ENCODE measurements around the gene INTS4.

INTS4 gene

GRCh38 chr11:78010304-78010703 is 15.8 kb upstream of the INTS4 start:
- H3K4me2 ChIP-seq (ENCODE audit: low read length): no peak overlapping the region

DNA sequence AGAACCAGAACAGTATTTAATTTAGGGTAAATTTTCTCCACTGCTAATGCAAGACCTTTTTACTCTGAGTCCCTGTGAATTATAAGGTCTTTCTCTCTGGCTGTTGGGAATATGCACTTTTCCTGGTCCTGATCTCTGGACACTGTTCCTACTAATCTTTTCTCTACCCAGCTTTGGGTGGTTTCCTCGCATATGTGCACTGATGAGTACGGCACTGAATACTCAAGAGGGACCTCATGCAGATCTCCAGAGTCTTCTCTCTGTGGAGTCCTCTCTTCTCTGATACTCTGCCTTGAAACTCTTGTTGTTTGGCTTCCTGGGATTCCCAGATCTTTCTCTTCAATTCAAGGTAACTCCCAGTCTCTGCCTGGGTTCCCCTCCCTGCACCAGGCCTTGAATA is 14.6 kb upstream of the INTS4 start:
- no peak overlapping the region for H3K4me2 ChIP-seq (ENCODE audit: low read length)
- H3K9ac ChIP-seq: no peak overlapping the region
- H3K4me3 ChIP-seq (ENCODE audit: low read depth, low read length): no peak overlapping the region
- no peak overlapping the region for H3K27ac ChIP-seq
- H3K9me3 ChIP-seq (ENCODE audit: control insufficient read depth, low read length): no peaks in the 10 kb centered on the region
- no peaks in the 10 kb centered on the region for H3K27me3 ChIP-seq (ENCODE audit: control insufficient read depth, insufficient read depth, low read length)
- H3K79me2 ChIP-seq: no peaks in the 10 kb centered on the region
- TF ChIP-seq, protein P1, sequence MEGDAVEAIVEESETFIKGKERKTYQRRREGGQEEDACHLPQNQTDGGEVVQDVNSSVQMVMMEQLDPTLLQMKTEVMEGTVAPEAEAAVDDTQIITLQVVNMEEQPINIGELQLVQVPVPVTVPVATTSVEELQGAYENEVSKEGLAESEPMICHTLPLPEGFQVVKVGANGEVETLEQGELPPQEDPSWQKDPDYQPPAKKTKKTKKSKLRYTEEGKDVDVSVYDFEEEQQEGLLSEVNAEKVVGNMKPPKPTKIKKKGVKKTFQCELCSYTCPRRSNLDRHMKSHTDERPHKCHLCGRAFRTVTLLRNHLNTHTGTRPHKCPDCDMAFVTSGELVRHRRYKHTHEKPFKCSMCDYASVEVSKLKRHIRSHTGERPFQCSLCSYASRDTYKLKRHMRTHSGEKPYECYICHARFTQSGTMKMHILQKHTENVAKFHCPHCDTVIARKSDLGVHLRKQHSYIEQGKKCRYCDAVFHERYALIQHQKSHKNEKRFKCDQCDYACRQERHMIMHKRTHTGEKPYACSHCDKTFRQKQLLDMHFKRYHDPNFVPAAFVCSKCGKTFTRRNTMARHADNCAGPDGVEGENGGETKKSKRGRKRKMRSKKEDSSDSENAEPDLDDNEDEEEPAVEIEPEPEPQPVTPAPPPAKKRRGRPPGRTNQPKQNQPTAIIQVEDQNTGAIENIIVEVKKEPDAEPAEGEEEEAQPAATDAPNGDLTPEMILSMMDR (IDR thresholded peaks at IDR 0.05): no peak
- H3K36me3 ChIP-seq (ENCODE audit: control insufficient read depth, insufficient read depth, low read length): no peaks in the 10 kb centered on the region
- no peak overlapping the region for H2AFZ ChIP-seq
- H3K4me1 ChIP-seq: no peaks in the 10 kb centered on the region

More at GRCh38 chr11:78010304-78010703, 15.8 kb upstream of the INTS4 start:
- Histone ChIP-seq H3K36me3 (ENCODE audit: control insufficient read depth, insufficient read depth, low read length) (no peaks in the 10 kb centered on the region), H3K27me3 (ENCODE audit: control insufficient read depth, insufficient read depth, low read length) (no peaks in the 10 kb centered on the region), H3K9me3 (ENCODE audit: control insufficient read depth, low read length) (no peaks in the 10 kb centered on the region), H3K27ac (no peak overlapping the region), H2AFZ (no peak overlapping the region), H3K4me3 (ENCODE audit: low read depth, low read length) (no peak overlapping the region), H3K9ac (no peak overlapping the region), H3K4me1 (no peaks in the 10 kb centered on the region), H3K79me2 (no peaks in the 10 kb centered on the region)
- TF ChIP-seq, protein P1 (IDR thresholded peaks at IDR 0.05): no peak

DNA sequence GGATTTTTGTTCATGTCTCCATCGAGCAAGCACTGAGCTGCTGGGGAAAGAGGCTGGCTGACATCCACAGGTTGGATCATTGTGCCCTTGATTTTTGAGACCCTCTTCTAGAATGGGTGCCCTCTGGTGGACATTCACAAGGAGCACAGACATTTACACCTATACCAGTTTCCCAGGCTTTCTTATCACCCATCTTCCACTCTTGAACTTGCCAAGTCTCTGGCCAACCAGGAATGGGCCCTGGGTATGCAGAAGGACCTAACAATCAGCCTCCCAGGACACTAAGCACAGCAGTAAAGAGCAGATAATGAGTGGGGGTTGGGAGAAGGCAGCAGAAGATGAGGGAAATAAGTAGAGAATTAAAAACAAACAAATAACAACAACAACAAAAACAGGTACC is 5.7 kb upstream of the INTS4 start:
- Histone ChIP-seq H3K4me2 (ENCODE audit: low read length) (no peak overlapping the region), H3K4me3 (ENCODE audit: low read depth, low read length) (no peak overlapping the region), H3K9me3 (ENCODE audit: control insufficient read depth, low read length) (no peaks in the 10 kb centered on the region), H3K9ac (no peak overlapping the region), H3K4me1 (peaks cover 1% of the 10 kb centered on the region), H2AFZ (no peak overlapping the region), H3K27ac (no peak overlapping the region), H3K27me3 (ENCODE audit: control insufficient read depth, insufficient read depth, low read length) (no peaks in the 10 kb centered on the region), H3K36me3 (ENCODE audit: control insufficient read depth, insufficient read depth, low read length) (no peaks in the 10 kb centered on the region), H3K79me2 (no peaks in the 10 kb centered on the region)
- TF ChIP-seq, protein P1 (IDR thresholded peaks at IDR 0.05): peak; percentile 51

- Histone ChIP-seq H3K9ac (no peak overlapping the region), H3K9me3 (ENCODE audit: control insufficient read depth, low read length) (no peaks in the 10 kb centered on the region), H3K4me2 (ENCODE audit: low read length) (no peak overlapping the region), H3K4me1 (peaks cover 3% of the 10 kb centered on the region), H3K27me3 (ENCODE audit: control insufficient read depth, insufficient read depth, low read length) (no peaks in the 10 kb centered on the region), H3K36me3 (ENCODE audit: control insufficient read depth, insufficient read depth, low read length) (no peaks in the 10 kb centered on the region), H2AFZ (no peak overlapping the region), H3K79me2 (no peaks in the 10 kb centered on the region), H3K27ac (no peak overlapping the region), H3K4me3 (ENCODE audit: low read depth, low read length) (no peak overlapping the region)
- TF ChIP-seq, protein P1 (IDR thresholded peaks at IDR 0.05): no peak
Measured at GRCh38 chr11:77999446-78000030, 5.1 kb upstream of the INTS4 start.

DNA sequence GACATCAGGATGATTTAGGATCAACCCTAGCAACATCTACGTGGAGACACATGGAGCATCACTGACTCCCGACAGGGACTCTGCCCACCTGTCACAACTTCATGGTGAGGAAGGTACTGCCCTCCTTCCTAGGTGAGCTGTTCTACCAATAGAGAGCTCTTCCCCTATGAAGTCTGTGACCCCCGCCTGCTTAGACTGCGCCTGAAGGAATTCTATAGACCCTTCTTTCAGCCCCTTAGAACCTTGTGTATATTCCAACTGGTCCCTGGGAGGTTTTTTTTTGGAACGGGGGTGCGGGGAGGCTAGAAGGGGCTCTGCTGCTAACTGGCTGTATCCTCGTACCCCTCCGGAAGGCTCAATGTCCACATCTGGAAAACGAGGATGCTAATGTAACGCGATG is 566 bp downstream of the INTS4 start:
- Histone ChIP-seq H3K27ac (peak overlapping the region; percentile 83), H2AFZ (peak overlapping the region; percentile 83)

More for the DNA sequence above, 566 bp downstream of the INTS4 start:
- H3K79me2 ChIP-seq: peaks cover 3% of the 10 kb centered on the region
- TF ChIP-seq, protein P1 (IDR thresholded peaks at IDR 0.05): no peak
- no peaks in the 10 kb centered on the region for H3K9me3 ChIP-seq (ENCODE audit: control insufficient read depth, low read length)
- peak overlapping the region; percentile 64 for H3K4me2 ChIP-seq (ENCODE audit: low read length)
- H3K4me3 ChIP-seq (ENCODE audit: low read depth, low read length): peak overlapping the region; percentile 67
- peak overlapping the region; percentile 37 for H3K9ac ChIP-seq
- H3K36me3 ChIP-seq (ENCODE audit: control insufficient read depth, insufficient read depth, low read length): no peaks in the 10 kb centered on the region
- H3K4me1 ChIP-seq: peaks cover 3% of the 10 kb centered on the region
- H3K27me3 ChIP-seq (ENCODE audit: control insufficient read depth, insufficient read depth, low read length): no peaks in the 10 kb centered on the region

All from parathyroid adenoma (tissue), 2 donors.